ENCODE results near the gene ARHGAP12.

DNA sequence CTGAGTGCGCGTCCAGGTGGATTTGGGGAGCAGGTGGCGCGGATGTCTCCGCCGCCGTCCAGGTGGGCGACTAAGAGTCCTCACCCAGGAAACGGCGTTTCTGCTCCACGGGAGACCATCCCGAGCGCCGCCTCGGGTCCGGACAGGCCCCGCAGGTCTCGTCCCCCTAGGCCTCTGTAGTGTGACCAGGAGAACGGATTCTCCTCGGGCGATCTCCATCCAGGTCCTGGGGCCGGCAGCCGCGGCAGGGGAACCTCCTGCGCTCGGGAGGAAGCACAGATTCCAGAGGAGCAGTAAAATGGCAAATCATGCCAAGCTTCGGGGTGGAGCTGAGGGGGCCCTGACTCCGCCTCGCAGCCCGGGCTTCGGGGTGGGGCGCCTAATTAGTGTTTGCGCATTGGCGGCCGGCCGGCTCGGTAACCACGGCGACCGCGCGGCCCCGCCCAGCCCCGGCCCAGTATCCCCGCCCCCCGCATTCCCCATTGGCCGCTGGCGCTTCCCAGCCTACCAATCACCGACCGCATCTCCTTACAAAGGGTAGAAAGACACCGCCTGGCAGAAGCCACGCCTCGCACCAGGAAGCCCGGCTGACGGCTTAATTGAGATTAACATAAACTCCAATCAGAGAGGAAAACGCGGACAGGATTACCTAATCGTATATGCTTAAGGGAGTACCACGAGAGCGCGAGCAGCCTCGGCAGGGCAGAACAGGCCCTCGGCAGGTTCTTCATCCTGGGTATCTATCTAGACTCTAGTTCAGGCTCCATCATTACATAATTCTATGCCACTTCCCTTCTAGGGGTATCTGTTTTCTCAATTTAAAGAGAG, 168.6 kb downstream of the ARHGAP12 start:
- TF ChIP-seq, protein P1, sequence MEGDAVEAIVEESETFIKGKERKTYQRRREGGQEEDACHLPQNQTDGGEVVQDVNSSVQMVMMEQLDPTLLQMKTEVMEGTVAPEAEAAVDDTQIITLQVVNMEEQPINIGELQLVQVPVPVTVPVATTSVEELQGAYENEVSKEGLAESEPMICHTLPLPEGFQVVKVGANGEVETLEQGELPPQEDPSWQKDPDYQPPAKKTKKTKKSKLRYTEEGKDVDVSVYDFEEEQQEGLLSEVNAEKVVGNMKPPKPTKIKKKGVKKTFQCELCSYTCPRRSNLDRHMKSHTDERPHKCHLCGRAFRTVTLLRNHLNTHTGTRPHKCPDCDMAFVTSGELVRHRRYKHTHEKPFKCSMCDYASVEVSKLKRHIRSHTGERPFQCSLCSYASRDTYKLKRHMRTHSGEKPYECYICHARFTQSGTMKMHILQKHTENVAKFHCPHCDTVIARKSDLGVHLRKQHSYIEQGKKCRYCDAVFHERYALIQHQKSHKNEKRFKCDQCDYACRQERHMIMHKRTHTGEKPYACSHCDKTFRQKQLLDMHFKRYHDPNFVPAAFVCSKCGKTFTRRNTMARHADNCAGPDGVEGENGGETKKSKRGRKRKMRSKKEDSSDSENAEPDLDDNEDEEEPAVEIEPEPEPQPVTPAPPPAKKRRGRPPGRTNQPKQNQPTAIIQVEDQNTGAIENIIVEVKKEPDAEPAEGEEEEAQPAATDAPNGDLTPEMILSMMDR (conservative IDR thresholded peaks at IDR 0.05; ENCODE audit: low read length), result no peak
- no peak for TF ChIP-seq EZH2phosphoT487 (IDR thresholded peaks at IDR 0.05; ENCODE audit: borderline replicate concordance)

All from Loucy (cell line).